HepG2 (cell line): Measurements from ENCODE around the gene ZNF513. TPM values are rescaled to one million over a fixed set of nuclear protein-coding genes. Genes with fewer than 3 reads are reported as not detected.

Experiments
- ATRX ChIP-seq: sonication (generic); formaldehyde crosslinking; IDR thresholded peaks from 2 replicates; pipeline ENCODE4 v1.4.0; 2020; ENCODE audit warnings: missing genetic modification reagents, borderline replicate concordance
- BCLAF1 ChIP-seq: fragments of 450-650 bp; IDR thresholded peaks from 2 replicates; pipeline ENCODE4 v1.6.1; 2017; ENCODE audit warnings: mild to moderate bottlenecking
- CREB1 ChIP-seq, 2 experiments: fragments of 450-650 bp in 1 of 2; IDR thresholded peaks; 2 replicates each; pipeline ENCODE4 v1.6.1; 2016 to 2017; ENCODE audit warnings: control low read depth in 1 of 2, mild to moderate bottlenecking in 1 of 2, missing compliant biosample characterization in 1 of 2, missing genetic modification characterization in 1 of 2
- GATA4 ChIP-seq: sonication (generic); IDR thresholded peaks from 2 replicates; pipeline ENCODE4 v1.6.1; 2016; ENCODE audit warnings: antibody characterized with exemption, low read depth, borderline replicate concordance
- HBP1 ChIP-seq: IDR thresholded peaks from 2 replicates; pipeline ENCODE4 v1.6.1; 2016; ENCODE audit warnings: low read depth, control low read depth
- NFKB2 ChIP-seq: sonication (generic); formaldehyde crosslinking; IDR thresholded peaks from 2 replicates; pipeline ENCODE4 v1.4.0; 2020; ENCODE audit warnings: missing genetic modification reagents, borderline replicate concordance
- RCOR2 ChIP-seq: IDR thresholded peaks from 2 replicates; pipeline ENCODE4 v1.6.1; 2016; ENCODE audit warnings: missing biosample characterization, missing genetic modification reagents
- SMC3 ChIP-seq: IDR thresholded peaks from 2 replicates; pipeline ENCODE4 v1.6.1; 2011; ENCODE audit warnings: low read length, improper control_type of control experiment
- SMYD3 ChIP-seq: sonication (generic); formaldehyde crosslinking; IDR thresholded peaks from 2 replicates; pipeline ENCODE4 v1.8.1; 2023; ENCODE audit warnings: mild to moderate bottlenecking, missing genetic modification reagents
- TCF12 ChIP-seq, 2 experiments: fragments of 450-650 bp in 1 of 2; sonication (generic) in 1 of 2; formaldehyde crosslinking in 1 of 2; IDR thresholded peaks; 2 replicates each; pipeline versions ENCODE4 v1.6.1 to v1.8.0; 2017 to 2022; ENCODE audit warnings: antibody characterized with exemption in 1 of 2, mild to moderate bottlenecking in 1 of 2, missing genetic modification reagents in 1 of 2, moderate library complexity in 1 of 2
- USF2 ChIP-seq, 2 experiments: sonication (generic) in 1 of 2; formaldehyde crosslinking in 1 of 2; IDR thresholded peaks; 2 replicates each; pipeline versions ENCODE4 v1.5.1 to v1.6.1; 2011 to 2020; ENCODE audit warnings: borderline replicate concordance in 1 of 2, low read depth in 1 of 2, low read length in 1 of 2, mild to moderate bottlenecking in 1 of 2, missing genetic modification reagents in 1 of 2, moderate library complexity in 1 of 2
- ZBTB26 ChIP-seq: IDR thresholded peaks from 2 replicates; pipeline ENCODE4 v1.6.1; 2016; ENCODE audit warnings: missing compliant biosample characterization, missing genetic modification reagents, borderline replicate concordance
- ZNF143 ChIP-seq: sonication (generic); formaldehyde crosslinking; IDR thresholded peaks from 2 replicates; pipeline ENCODE4 v1.4.0; 2020; ENCODE audit warnings: missing genetic modification reagents
- ZNF17 ChIP-seq: sonication (generic); formaldehyde crosslinking; IDR thresholded peaks from 2 replicates; pipeline ENCODE4 v1.5.0; 2020; ENCODE audit warnings: mild to moderate bottlenecking, missing genetic modification reagents
- ZNF180 ChIP-seq: sonication (generic); formaldehyde crosslinking; IDR thresholded peaks from 2 replicates; pipeline ENCODE4 v1.4.0; 2020; ENCODE audit warnings: low read depth, missing genetic modification reagents, borderline replicate concordance
- ZNF20 ChIP-seq: sonication (generic); formaldehyde crosslinking; IDR thresholded peaks from 2 replicates; pipeline ENCODE4 v1.4.0; 2020; ENCODE audit warnings: mild to moderate bottlenecking, moderate library complexity, missing genetic modification reagents
- ZNF460 ChIP-seq: sonication (generic); formaldehyde crosslinking; IDR thresholded peaks from 2 replicates; pipeline ENCODE4 v1.5.1; 2020; ENCODE audit warnings: missing genetic modification reagents, mild to moderate bottlenecking, borderline replicate concordance
- ZNF772 ChIP-seq: sonication (generic); formaldehyde crosslinking; IDR thresholded peaks from 2 replicates; pipeline ENCODE4 v1.5.0; 2020; ENCODE audit warnings: mild to moderate bottlenecking, missing genetic modification reagents
- ZNF790 ChIP-seq: sonication (generic); formaldehyde crosslinking; IDR thresholded peaks from 2 replicates; pipeline ENCODE4 v1.8.0; 2022; ENCODE audit warnings: missing genetic modification reagents, mild to moderate bottlenecking, borderline replicate concordance
- ZSCAN22 ChIP-seq: sonication (generic); formaldehyde crosslinking; IDR thresholded peaks from 2 replicates; pipeline ENCODE4 v1.4.0; 2020; ENCODE audit warnings: mild to moderate bottlenecking, missing genetic modification reagents
- polyA plus RNA-seq, 8 experiments: library from polyadenylated mRNA; depleted of rRNA in 3 of 8; stranded (reverse) in 7 of 8; unstranded in 1 of 8; fragments of >200 nt; fragmentation: Illumina TruSeq in 4 of 8; extraction: Trizol in 4 of 8; gene quantifications; 2 replicates each; pipeline versions ENCODE4 v1.2.1 to v1.2.3, GENCODE V29; 2011 to 2016; ENCODE audit warnings: low read depth in 4 of 8, missing spikeins in 1 of 8, mixed read lengths in 1 of 8; ENCODE audit not compliant: insufficient read depth in 1 of 8
- total RNA-seq, 5 experiments: library from RNA; depleted of rRNA; stranded (reverse); fragments of >200 nt; fragmentation: Illumina TruSeq; extraction: Trizol; gene quantifications; 2 replicates each; pipeline ENCODE4 v1.2.3, GENCODE V29; 2016; ENCODE audit warnings: low read depth in 1 of 5
- TF ChIP-seq, protein P1 (sequence below): sonication (generic); formaldehyde crosslinking; IDR thresholded peaks from 2 replicates; pipeline ENCODE4 v1.4.0; 2020; ENCODE audit warnings: missing genetic modification reagents

The ZNF513 gene
- total and polyA plus RNA-seq, 2 of the 13 experiments (the other 11 are each of a cell fraction or from before 2014, with no cell fraction given) = 4.9 to 6.3 TPM

- TF ChIP-seq CREB1 (IDR thresholded peaks at IDR 0.05) = no peak
- TF ChIP-seq CREB1 (CRISPR knock-in tag; IDR thresholded peaks at IDR 0.05) = peak; percentile 52; the same call in 1 of the 2 replicates
- TF ChIP-seq ZNF17 (CRISPR knock-in tag) = no peak
- no peak for TF ChIP-seq HBP1 (CRISPR knock-in tag)
- TF ChIP-seq ZNF143 (CRISPR knock-in tag) = no peak
- no peak for TF ChIP-seq USF2 (IDR thresholded peaks at IDR 0.05; ENCODE audit: low read depth, low read length)
- no peak for TF ChIP-seq USF2 (CRISPR knock-in tag; IDR thresholded peaks at IDR 0.05; ENCODE audit: borderline replicate concordance)
- no peak for TF ChIP-seq TCF12 (IDR thresholded peaks at IDR 0.05)
- no peak for TF ChIP-seq TCF12 (CRISPR knock-in tag; IDR thresholded peaks at IDR 0.05)
- TF ChIP-seq ZSCAN22 = no peak
- TF ChIP-seq ATRX (CRISPR knock-in tag) = no peak
- TF ChIP-seq ZNF20 (CRISPR knock-in tag) = no peak
- no peak for TF ChIP-seq ZBTB26 (CRISPR knock-in tag)
- TF ChIP-seq SMYD3 = no peak
- TF ChIP-seq, protein P1, sequence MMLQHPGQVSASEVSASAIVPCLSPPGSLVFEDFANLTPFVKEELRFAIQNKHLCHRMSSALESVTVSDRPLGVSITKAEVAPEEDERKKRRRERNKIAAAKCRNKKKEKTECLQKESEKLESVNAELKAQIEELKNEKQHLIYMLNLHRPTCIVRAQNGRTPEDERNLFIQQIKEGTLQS (CRISPR knock-in tag) = no peak
- no peak for TF ChIP-seq NFKB2 (CRISPR knock-in tag)
- TF ChIP-seq ZNF460 (CRISPR knock-in tag) = no peak
- no peak for TF ChIP-seq ZNF180
- TF ChIP-seq GATA4 = no peak
- no peak for TF ChIP-seq ZNF790 (CRISPR knock-in tag)
- peak; percentile 26; the same call in 1 of the 2 replicates for TF ChIP-seq RCOR2
- no peak for TF ChIP-seq BCLAF1
- no peak for TF ChIP-seq ZNF772 (CRISPR knock-in tag)
- TF ChIP-seq SMC3 = no peak
Measured at GRCh38 chr2:27412419-27413152, 32.1 kb upstream of the ZNF513 start (continued).
